Hematopoietic multipotent progenitor cell treated with erythropoietin and hydrocortisone succinate and interleukin-3 and kit ligand, for 4 days (in vitro differentiated cells): ENCODE measurements around the gene ZNF771.
A peak's percentile ranks its signal among the peaks of the same experiment; 100 is the strongest.

Experiments
- DNase-seq: peaks from one replicate; pipeline ENCODE4 v3.0.0-alpha.2; 2015

ZNF771 gene

DNA sequence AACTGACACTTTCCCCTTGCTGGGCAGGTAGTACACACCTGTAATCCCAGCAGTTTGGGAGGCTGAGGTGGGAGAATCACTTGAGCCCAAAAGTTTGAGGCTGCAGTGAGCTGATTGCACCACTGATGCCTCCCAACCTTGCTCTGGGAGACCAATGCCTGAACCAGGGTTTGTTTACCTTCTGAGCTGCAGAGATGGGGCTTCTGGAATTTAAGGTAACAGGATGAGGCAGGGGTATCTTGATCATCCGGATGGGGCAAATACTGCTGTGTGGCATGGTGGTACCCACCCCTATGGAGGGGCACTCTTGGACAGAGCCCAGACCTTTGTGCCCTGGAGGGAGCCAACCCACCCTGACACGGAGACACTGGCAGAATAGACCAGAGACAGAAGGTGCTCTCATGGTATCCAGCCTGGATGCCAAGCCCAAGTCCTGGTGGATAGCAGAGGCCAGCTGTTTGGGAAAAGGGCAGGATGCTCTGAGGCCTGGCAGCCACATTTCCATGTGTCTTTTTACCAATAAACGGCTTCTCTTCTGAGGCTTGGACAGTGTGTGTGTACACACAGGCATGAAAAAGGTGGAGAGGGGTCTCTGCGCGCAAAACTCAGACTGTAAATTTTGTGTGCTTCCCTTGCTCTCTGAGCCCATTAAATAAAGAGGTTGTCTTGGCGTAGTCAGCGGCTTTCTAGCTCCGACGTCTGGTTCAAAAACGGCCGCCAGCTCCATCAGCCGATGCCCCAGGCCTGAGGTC, 7.8 kb upstream of the ZNF771 start:
- no peak for DNase-seq

DNA sequence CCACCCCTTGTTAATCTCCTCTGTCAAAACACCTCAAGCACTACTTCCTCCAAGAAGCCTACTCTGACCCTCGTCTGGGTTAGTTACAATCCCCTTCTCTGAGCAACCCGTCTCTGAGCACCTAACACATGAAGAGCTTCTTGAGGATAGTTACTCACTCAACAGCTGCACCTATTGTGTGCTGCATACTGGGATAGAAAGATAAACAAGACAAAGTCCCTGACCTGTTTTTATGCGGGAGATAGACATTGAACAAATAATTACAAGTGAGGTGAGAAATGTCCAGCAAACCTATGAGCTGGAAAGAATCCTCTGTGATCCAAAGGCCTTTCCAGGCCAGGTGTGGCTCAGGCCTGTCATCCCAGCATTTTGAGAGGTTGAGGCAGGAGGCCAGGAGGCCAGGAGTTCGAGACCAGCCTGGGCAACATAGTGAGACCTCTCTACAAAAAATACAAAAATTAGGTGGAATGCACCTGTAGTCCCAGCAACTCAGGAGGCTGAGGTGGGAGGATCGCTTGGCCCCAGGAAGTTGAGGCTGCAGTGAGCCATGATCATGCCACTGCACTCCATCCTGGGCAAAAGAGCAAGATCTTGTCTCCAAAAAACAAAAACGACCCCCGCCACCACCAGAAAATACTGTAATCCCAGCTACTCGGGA, 5.5 kb upstream of the ZNF771 start:
- DNase-seq, result no peak

GRCh38 chr16:30406795-30407101, 658 bp upstream of the ZNF771 start:
- DNase-seq, result no peak

- DNase-seq, result no peak
Observed at GRCh38 chr16:30407804-30408534, 563 bp downstream of the ZNF771 start.

DNA sequence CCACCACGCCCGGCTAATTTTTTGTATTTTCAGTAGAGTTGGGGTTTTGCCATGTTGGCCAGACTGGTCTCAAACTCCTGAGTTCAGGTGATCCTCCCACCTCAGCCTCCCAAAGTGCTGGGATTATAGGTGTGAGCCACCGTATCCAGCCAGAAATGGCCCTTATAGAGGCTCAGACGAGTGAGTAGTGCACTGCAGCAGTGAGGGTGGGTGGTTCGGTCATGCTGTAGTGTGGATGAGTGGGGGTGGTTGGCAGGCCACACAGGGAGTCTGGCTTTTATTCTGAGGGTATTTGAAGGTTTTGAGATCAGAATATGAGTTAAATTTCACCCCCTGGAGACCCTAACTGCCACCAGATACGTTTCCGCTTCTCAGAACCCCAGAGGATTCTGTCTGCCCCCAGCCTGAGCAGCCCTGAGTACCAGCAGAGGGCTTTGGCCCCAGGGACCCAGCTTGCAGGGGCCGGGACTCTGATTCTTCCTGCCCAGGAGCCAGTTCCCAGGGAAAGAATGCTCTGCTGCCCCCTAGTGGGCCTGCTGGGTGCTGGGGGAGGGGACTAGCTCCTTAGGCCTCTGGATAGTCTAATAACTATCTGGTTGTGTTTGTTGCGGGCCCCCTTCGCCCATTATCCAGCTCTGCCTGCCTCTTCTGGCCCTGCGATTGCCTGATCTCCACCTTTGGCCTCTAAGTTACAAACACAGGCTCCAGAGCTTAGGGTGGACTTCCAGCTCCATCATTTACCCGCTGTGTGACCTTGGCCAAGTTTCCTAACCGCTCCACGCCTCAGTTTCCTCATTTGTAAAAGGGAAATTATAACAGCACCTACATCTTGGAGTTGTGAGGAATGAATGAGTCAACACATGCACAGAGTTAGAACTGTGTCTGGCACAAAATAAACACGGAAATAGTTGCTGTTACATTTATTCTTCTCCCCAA, 2.0 kb downstream of the ZNF771 start:
- peak; percentile 96 for DNase-seq

DNA sequence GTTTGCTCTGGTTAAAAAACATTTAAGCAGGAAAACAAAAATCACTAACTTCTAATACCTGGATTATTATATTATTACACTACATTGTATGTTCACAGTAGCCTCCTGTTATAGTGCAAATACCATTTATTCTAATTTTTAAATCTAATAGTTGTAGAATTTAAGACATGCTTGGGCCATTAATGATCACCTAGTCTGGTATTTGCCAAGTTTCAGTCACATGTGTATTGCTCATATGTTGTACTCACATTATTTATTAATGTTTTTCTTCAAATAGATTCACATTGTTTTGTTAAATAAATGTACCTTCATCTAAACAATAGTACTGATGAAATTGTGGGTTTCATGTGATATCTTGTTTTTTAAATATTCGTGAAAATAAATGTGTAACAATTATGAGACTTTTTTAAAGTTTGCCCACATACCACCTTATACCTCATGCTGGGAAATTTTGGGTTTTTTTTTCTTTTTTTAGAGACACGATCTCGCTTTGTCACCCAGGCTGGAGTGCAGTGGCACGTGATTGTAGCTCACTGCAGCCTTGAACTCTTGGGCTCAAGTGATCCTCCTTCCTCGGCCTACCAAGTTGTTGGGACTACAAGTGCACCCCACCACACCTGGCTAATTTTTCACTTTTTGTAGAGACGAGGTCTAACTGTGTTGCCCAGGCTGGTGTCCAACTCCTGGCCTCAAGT, 5.9 kb downstream of the ZNF771 start:
- DNase-seq, result no peak

DNA sequence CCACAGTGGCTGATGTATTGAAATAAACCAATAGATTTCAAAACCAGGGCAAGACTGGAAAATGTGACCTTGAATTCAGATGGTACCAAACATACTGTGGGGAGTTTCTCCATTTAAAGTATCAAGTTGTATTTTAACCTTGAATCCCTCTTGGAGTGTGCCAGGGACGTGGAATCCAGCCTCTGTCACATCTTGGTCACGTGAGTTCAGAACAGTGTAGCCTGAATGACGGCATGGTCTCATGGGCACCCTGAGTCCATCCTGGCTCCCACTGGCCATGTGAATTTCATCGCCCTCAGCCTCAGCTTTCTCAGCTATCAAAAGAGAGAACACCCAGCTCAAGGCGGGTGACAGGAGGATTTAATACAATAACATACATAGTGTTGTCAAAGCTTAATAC, 6.8 kb downstream of the ZNF771 start:
- no peak for DNase-seq

- DNase-seq, result no peak
Observed at GRCh38 chr16:30416047-30416603, 8.7 kb downstream of the ZNF771 start.

DNA sequence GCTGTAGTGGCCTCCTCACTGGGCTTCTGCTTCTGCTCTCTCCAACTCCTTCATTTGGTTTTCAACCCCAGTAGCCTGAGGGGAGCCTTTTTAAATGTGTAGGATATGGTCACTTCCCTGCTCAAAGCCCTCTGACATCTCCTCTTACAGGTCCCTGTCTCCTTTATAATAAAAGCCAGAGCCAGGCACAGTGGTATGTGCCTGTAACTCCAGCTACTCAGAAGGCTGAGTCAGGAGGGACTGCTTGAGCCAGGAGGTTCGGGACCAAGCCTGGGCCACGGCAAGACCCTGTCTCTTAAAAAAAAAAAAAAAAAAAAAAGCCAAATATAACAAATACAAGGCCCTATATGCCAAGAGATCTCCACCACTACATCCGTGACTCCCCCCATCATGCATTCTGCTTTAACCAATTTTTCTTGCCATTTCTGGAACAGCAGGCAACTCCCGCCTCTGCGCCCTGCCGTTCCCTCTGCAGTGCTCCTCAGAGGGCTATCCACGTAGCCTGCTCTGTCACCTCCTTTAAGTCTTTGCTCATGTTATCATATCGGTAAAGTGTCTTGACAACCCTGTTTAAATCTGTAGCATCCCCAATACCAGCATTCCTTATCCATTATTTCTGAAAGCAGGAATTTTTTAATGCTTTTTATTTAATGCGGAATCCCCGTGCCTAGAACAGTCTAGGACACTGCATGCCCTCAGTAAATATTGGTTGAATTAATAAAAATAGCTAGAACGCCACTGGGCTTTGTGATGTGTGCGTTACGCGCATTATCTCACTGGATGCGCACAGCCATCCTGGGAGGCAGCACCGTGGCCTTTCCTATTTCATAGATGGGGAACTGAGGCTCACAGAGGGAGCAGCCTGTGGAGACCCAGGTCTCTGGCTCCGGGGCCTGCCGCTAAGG, 9.5 kb downstream of the ZNF771 start:
- DNase-seq, result peak; percentile 33

- peak; percentile 97 for DNase-seq
Observed at GRCh38 chr16:30417529-30418349, 10.3 kb downstream of the ZNF771 start.

- DNase-seq, result peak; percentile 34
Observed at GRCh38 chr16:30418350-30419181, 11.2 kb downstream of the ZNF771 start.

GRCh38 chr16:30421010-30421409, 13.6 kb downstream of the ZNF771 start:
- DNase-seq, result no peak

- no peak for DNase-seq
Observed at GRCh38 chr16:30428055-30428454, 20.6 kb downstream of the ZNF771 start.

DNA sequence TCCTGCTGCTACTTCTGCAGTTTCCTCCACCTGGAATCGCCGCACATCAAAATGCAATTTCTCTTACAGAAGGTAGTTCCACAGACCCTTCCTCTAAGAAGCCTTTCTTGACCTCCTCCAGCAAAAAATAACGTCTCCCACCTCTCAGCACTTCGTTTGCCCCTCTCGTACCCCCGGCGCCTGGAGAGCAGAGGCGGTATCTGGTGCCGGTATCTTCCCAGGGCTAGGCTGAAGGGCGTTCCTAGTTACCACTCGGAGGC, 21.9 kb downstream of the ZNF771 start:
- no peak for DNase-seq

- DNase-seq, result peak; percentile 100
Observed at GRCh38 chr16:30429678-30430427, 22.4 kb downstream of the ZNF771 start, which contains the start of gene DCTPP1. DCTPP1 (minus strand) TSS chr16:30430030; CDS start chr16:30429980, 50 bp downstream.

DNA sequence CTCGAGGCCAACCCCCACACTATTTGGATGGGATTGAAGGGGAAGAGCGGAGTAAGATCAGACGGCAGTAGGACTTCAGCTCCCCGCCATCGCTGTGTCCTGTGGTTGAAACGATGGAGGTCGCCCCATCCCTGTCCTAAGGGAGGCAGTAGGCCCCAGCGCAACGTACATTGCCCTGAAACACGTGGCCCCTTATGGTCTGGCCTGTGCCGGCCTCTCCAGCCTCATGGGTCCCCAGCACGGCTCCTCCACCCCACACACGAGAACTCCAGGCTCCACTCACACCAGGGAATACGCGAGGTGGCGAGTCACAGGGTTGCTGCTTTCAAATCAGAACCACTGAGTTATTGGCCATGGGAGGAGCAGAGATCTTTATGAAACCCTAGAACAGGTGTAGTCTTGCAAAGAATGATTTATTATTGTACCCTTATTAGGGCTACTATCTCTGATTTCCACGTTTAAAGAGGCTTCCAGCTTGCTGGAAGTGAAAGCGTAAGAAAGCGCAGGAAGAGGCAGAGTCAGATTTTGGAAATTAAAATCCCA, 23.1 kb downstream of the ZNF771 start:
- DNase-seq, result no peak

DNA sequence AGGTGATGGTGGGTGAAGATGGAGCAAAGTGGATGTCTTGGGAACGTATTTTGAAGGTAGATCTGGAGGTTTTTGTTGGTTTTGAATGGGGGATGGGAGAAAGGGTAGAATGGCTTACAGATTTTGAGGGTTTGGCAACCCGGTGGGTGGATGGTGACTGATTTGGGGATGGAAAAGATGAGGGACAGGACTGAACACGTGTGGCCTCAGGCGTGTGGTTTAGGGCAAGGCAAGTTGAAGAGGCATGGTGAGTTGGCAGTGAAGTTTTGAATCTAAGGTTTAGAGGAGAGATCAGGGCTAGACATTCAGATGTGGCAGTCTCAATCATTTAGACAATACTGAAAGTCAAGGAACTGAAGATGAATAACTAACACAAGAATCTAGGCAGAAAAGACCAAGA, 27.4 kb downstream of the ZNF771 start:
- no peak for DNase-seq

GRCh38 chr16:30437511-30438046, 30.2 kb downstream of the ZNF771 start:
- DNase-seq, result no peak
